OCI-LY1 (cell line): ENCODE results near the gene ARHGAP9.

Experiments
- CTCF ChIP-seq: fragments of 200-600 bp; sonication (generic), shearing (Covaris generic); IDR thresholded peaks from 2 replicates; pipeline ENCODE4 v1.5.1; 2017; ENCODE audit warnings: mild to moderate bottlenecking, antibody characterized with exemption, low read length, moderate library complexity, mixed read lengths
- EZH2 ChIP-seq: fragments of 200-600 bp; sonication (generic), shearing (Covaris generic); IDR thresholded peaks from 2 replicates; pipeline ENCODE4 v1.8.0; 2017; ENCODE audit warnings: borderline replicate concordance, mixed run types, mild to moderate bottlenecking, antibody characterized with exemption, low read length, moderate library complexity, mixed read lengths

DNA sequence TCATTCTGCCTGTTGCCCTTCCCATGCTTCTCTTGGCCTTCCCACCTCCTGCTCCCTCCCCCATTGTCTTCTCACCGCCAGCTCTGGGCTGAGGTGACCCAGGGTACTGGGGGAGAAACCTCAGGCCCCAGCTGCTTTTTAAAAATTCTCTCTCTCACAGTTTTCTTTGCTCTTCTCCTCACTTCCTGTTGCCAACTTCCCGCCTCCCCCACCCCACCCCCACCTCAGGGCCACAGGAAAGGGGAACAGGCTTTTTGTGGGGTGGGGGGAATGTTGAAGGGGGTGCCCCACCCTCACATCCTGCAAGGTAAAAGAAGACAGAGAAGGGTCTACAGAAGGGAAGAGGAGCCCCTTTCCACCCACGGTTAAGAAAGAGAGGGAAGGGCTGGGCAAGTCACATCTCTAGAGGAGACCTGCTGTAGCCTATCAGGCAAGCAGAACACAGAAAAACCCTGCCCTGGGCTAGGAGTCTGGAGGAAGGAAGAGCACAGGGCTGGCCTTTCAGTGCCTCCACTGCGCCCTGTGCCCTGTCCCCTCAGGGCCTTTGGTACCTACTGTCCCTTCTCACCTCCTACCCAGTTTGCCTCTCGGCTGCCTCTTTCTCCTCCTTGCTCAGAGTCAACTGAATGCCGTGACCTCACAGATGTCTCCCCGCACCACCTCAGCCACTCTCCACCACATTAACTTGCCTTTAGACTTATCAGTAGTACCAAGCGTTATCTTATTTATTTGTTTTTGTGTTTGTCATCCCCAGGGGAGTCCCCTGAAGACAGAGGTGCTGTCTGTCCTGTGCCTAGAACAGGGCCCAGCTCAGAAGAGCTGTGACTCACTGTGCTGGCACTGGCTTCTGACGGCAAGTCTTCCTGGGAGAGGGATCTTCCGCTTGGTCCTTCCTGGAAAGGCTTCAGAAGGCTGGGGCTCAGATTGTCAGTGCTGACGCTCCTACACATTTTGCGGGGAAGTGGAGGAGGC is 1.7 kb downstream of the ARHGAP9 start:
- TF ChIP-seq CTCF (no peak), EZH2 (no peak)
